Vagina (tissue), 2 donors: ENCODE measurements around the gene ST6GALNAC3.

Experiments used
- CTCF ChIP-seq, 3 experiments: fragments of 450-650 bp in 2 of 3; fragments of 200-600 bp in 1 of 3; sonication (generic) in 1 of 3; IDR thresholded peaks; one replicate each; pipeline ENCODE4 v1.5.1; 2017 to 2019; ENCODE audit warnings: antibody characterized with exemption in 3 of 3, mild to moderate bottlenecking in 2 of 3, moderate library complexity in 2 of 3
- POLR2A ChIP-seq, 2 donors: fragments of 450-650 bp; IDR thresholded peaks; one replicate each; pipeline ENCODE4 v1.6.1; 2017; ENCODE audit warnings: antibody characterized with exemption in 2 of 2, mild to moderate bottlenecking in 2 of 2, moderate library complexity in 2 of 2
- POLR2AphosphoS5 ChIP-seq, 2 donors: sonication (generic); formaldehyde crosslinking; IDR thresholded peaks; one replicate each; pipeline ENCODE4 v1.9.0; 2017; ENCODE audit warnings: antibody characterized with exemption in 2 of 2, mild to moderate bottlenecking in 2 of 2, low read depth in 1 of 2; ENCODE audit not compliant: insufficient read depth in 1 of 2

GRCh38 chr1:76176000-76176399 lies 101.5 kb downstream of the ST6GALNAC3 start:
- TF ChIP-seq POLR2A (IDR thresholded peaks at IDR 0.05) (no peak), CTCF (IDR thresholded peaks at IDR 0.05) (no peak), POLR2AphosphoS5 (IDR thresholded peaks at IDR 0.05; ENCODE audit: insufficient read depth in 1 of 2, low read depth in 1 of 2) (no peak)
